SH-SY5Y (cell line): ENCODE measurements around the gene SLC9A9.

Experiments used
- GATA2 ChIP-seq: IDR thresholded peaks from 2 replicates; pipeline ENCODE4 v1.6.1; 2011; ENCODE audit warnings: mild to moderate bottlenecking, low read depth, low read length
- GATA3 ChIP-seq: IDR thresholded peaks from 2 replicates; pipeline ENCODE4 v1.6.1; 2011; ENCODE audit warnings: low read depth, mild to moderate bottlenecking, low read length, moderate library complexity

DNA sequence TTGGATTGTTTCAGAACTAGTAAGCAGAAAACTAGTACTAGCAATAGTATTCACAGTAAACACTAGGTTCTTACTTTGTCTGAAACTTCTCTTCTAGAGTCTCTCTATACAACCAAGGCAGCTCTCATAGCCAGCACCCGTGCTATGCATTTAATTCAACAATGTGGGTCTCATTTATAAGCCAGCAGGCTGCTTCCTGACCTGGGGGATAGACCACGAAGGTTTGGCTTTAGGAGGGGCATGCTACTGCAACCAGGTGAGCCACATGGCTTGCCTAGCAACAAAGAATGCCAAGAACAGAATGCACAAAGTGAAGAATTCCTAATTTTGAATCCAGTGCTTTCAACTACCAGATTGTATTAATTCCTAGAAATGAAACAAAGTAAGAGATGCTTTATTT is 514.9 kb downstream of the SLC9A9 start:
- TF ChIP-seq GATA3 (no peak), GATA2 (no peak)
